ENCODE data around the gene MYO18A.
A peak's percentile ranks its signal among the peaks of the same experiment; 100 is the strongest.

Gene MYO18A

GRCh38 chr17:29120433-29120832, 59.8 kb downstream of the MYO18A start:
- DNase-seq, result no peak

GRCh38 chr17:29119265-29119664, 60.9 kb downstream of the MYO18A start:
- DNase-seq, result no peak

GRCh38 chr17:29116804-29117753, 63.1 kb downstream of the MYO18A start:
- peak; percentile 65 for DNase-seq

GRCh38 chr17:29115961-29116803, 64.0 kb downstream of the MYO18A start:
- DNase-seq, result no peak

- no peak for DNase-seq
Measured at GRCh38 chr17:29115435-29115834, 64.8 kb downstream of the MYO18A start.

- DNase-seq, result no peak
Measured at GRCh38 chr17:29114141-29114540, 66.1 kb downstream of the MYO18A start.

- no peak for DNase-seq
Measured at GRCh38 chr17:29113334-29113733, 66.9 kb downstream of the MYO18A start.

GRCh38 chr17:29112771-29113295, 67.4 kb downstream of the MYO18A start:
- DNase-seq, result no peak

GRCh38 chr17:29111816-29112499, 68.2 kb downstream of the MYO18A start:
- peak; percentile 49 for DNase-seq

- no peak for DNase-seq
Measured at GRCh38 chr17:29110372-29110757, 69.8 kb downstream of the MYO18A start.

GRCh38 chr17:29109477-29110371, 70.5 kb downstream of the MYO18A start:
- DNase-seq, result no peak

GRCh38 chr17:29108823-29109476, 71.2 kb downstream of the MYO18A start:
- DNase-seq, result no peak

GRCh38 chr17:29107933-29108822, 72.0 kb downstream of the MYO18A start:
- DNase-seq, result no peak

- no peak for DNase-seq
Measured at GRCh38 chr17:29107084-29107483, 73.1 kb downstream of the MYO18A start.

- DNase-seq, result no peak
Measured at GRCh38 chr17:29103341-29103740, 76.9 kb downstream of the MYO18A start.

GRCh38 chr17:29102741-29103181, 77.4 kb downstream of the MYO18A start:
- DNase-seq, result no peak

GRCh38 chr17:29102046-29102445, 78.2 kb downstream of the MYO18A start:
- no peak for DNase-seq

GRCh38 chr17:29100296-29100695, 79.9 kb downstream of the MYO18A start:
- no peak for DNase-seq

GRCh38 chr17:29099527-29099926, 80.7 kb downstream of the MYO18A start:
- DNase-seq, result no peak

GRCh38 chr17:29096094-29096493, 84.1 kb downstream of the MYO18A start:
- no peak for DNase-seq
